Occipital lobe (tissue), 2 donors: ENCODE measurements around the gene STAG3. TPM values are rescaled to one million over a fixed set of nuclear protein-coding genes. Genes with fewer than 3 reads are reported as not detected.
"Not testable (repeated sequence)": the region's sequence is repeated elsewhere in the genome, so short reads cannot be mapped to it uniquely, and the experiment has no call there.

Experiments
- DNase-seq: peaks from one replicate; lab custom pipeline; 2025; lab: John Stamatoyannopoulos, UW
- total RNA-seq: library from RNA; depleted of rRNA; stranded (reverse); fragments of >200 nt; gene quantifications from one replicate; pipeline ENCODE4 v1.2.3, GENCODE V29; 2014

Gene STAG3
- total RNA-seq, 1 donor from 2014 or later, result 0.78 TPM

- no peak for DNase-seq
Observed at GRCh38 chr7:100173806-100174495, 3.8 kb upstream of the STAG3 start.

- DNase-seq, result no peak
Observed at GRCh38 chr7:100174582-100174981, 3.1 kb upstream of the STAG3 start.

DNA sequence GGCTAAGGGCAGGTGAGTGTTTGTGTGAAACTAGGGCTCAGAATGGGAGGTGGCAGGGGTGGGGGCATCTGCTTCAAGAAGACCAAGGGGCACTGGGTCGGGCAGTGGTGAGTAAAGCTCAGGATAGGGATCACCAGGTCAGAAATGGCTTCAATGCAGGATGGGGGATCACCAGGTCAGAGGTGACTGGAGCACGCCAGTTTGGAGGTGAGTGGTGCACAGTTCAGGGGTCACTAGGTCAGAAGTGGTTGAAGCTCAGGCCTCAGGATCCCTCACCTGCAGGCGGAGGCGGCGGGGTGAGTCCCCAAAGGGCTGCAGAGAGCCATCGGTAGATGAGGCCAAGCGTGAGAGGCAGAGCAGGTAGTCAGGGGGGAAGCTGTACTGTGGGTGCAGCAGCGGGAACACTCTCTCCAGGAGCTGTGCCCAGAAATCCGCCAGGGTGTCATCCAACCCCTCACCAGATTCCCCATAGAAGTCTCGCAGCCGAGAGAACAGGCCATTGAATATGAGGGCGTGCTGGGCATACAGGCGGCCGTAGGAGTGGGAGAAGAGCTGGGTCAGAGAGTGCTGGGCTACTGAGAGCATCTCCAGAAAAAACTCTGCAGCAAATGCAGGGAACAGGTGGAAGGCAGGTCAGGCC lies 2.3 kb upstream of the STAG3 start:
- DNase-seq, result no peak

- DNase-seq, result no peak
Observed at GRCh38 chr7:100176096-100177044, 1.3 kb upstream of the STAG3 start.

- DNase-seq, result not testable (repeated sequence)
Observed at GRCh38 chr7:100180084-100180483, 2.4 kb downstream of the STAG3 start.

DNA sequence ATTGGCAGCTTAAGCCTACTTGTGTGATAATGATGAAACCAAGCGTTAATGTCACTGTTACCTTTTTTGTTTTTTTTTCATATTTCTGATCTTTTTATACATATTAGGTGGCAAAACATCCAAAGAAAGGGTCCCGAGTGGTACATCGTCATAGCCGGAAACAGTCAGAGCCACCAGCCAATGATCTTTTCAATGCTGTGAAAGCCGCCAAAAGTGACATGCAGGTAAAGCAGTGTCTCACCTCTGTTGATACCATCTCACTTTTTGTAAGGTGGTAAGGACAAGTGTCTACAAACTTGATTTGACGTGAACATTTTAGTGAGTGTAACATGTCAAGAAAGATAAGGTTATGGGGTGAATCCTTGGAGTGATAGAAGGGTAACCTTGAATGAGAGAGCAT lies 4.9 kb downstream of the STAG3 start:
- not testable (repeated sequence) for DNase-seq

DNA sequence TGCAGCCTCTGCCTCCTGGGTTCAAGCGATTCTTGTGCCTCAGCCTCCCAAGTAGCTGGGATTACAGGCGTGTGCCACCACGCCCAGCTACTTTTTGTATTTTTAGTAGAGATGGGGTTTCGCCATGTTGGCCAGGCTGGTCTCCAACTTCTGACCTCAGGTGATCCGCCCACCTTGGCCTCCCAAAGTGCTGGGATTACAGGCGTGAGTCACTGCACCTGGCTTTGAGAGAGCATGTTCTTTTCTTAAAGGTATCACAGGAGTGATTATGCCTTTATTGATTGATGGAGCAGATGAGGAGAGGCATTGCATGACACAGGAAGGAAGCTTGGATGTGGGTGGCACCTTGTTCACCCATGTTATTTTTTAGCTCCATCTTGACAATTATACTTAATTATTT lies 5.4 kb downstream of the STAG3 start:
- DNase-seq, result not testable (repeated sequence)

DNA sequence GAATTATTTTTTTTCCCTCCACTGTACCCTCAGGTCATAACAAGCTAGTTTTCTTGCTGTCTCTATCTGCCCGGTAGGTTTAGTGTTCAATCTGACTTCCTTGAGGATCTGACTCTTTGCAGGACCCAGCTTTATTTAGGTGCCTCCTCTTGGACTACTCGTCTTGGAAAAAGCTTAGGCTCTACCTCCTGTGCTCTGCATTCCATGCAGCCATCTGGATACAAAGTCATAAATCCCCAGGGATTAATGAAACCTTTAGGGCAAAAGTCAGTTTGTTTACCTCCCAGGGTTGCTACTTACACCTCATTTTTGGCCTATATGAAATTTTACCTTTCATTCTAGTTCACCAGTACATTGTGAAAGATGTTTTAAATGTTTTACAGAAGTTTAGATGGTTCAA lies 8.0 kb downstream of the STAG3 start:
- no peak for DNase-seq

DNA sequence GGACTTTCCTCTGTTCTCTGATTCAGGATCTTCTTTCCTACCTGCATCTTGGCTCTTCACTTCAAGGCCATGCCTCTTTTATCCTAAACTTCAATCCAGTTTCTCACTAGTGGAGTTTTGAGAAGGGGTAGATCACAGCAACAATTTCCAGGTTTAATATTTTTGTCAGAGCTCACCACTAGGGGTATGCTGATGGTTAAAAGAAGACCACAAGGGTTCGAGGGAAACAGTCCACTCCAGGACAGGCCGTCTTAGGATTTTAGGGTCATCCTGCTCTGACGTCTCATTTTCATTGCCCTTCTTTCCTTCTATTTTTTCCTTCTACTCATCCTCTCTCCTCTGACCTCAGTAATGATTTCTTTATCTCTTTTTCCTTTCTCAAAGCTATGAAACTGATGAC lies 11.3 kb downstream of the STAG3 start:
- no peak for DNase-seq

GRCh38 chr7:100190048-100190711 lies 12.5 kb downstream of the STAG3 start:
- no peak for DNase-seq

DNA sequence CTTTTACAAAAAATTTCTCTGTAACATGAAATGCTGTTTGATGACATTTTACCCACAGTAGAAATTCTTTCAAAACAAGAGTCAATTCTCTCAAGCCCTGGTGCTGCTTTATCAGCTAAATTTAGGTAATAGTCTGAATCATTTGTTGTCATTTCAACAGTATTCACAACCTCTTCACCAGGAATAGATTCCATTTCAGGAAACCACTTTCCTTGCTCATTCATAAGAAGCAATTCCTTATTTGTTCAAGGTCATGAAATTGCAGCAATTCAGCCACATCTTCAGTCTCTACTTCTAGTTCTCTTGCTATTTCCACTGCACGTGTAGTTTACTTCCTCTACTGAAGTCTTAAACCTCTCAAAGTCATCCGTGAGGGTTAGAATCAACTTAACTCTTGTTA lies 14.1 kb downstream of the STAG3 start:
- DNase-seq, result no peak

DNA sequence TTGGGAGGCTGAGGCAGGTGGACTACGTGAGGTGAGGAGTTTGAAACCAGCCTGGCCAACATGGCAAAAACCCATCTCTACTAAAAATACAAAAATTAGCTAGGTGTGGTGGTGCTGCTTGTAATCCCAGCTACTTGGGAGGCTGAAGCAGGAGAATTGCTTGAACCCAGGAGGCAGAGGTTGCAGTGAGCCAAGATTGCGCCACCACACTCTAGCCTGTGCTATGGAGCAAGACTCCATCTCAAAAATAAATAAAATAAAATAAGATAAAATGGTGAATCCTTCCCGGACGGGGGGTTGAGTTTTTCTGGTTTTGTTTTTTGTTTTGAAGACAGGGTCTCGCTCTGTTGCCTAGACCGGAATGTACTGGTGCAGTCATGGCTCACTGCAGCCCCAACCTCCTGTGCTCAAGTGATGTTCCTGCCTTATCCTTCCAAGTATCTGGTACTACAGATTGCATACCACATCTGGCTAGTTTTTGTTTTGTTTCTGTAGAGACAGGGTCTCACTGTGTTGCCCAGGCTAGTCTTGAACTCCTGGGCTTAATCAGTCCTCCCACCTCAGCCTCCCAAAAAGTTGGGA lies 14.7 kb downstream of the STAG3 start:
- not testable (repeated sequence) for DNase-seq

DNA sequence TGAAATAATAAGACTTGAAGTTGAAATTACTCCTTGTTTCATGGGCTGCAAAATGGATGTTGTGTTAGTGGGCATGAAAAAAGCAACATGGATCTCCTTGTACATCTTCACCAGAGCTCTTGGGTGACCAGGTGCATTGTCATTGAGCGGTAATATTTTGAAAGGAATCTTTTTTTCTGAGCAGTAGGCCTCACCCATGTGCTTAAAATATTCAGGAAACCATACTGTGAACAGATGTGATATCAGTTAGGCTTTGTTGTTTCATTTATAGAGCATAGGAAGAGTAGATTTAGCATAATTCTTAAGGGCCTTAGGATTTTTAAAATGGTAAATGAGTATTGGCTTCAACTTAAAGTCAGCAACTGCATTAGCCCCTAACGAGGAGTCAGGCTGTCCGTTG lies 15.3 kb downstream of the STAG3 start:
- DNase-seq, result no peak

- no peak for DNase-seq
Observed at GRCh38 chr7:100195222-100195621, 17.5 kb downstream of the STAG3 start.

DNA sequence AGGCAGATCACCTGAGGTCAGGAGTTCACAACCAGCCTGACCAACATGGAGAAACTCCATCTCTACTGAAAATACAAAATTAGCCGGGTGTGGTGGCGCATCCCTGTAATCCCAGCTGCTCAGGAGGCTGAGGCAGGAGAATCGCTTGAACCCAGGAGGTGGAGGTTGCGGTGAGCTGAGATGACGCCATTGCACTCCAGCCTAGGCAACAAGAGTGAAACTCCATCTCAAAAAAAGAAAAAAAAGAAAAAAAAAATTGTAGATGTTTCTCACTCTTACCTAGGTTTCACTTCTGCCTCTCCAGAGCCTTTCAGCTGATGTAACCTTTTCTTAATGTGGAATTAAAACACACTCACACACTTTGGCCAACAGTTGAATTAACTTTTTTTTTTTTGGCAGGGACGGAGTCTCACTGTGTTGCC lies 18.2 kb downstream of the STAG3 start:
- DNase-seq, result not testable (repeated sequence)

DNA sequence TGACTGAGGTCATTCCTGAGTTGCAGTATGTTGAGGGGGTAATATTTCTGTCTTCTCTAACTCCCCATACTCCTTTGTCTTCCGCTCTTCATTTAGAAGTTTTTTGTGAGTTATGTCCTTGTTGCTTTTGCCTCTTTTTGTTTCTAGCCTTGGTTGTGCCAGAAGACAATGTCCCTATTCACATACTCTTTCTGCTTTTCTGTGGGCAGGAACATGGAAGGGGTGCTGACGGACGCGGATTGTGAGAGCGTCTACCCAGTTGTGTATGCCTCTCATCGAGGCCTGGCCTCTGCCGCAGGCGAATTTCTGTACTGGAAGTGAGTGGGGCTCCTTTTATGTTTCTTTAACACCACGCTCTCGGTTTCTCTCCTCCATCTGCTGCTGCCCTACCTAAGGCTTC lies 20.5 kb downstream of the STAG3 start:
- DNase-seq, result no peak

DNA sequence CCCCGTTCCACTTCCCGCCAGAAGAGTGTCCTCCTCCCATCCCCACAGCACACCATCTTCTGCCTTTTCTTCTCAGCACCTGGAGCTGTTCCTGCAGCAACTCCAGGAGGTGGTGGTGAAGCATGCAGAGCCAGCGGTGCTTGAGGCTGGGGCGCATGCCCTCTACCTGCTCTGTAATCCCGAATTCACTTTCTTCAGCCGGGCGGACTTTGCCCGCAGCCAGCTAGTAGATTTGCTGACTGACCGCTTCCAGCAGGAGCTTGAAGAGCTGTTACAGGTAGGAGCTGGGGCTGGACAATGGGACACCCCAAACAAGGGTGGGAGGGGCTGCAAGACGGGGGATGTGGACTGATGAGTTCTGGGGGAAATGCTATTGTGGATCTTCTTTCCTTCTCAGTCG lies 23.0 kb downstream of the STAG3 start:
- DNase-seq, result no peak

- DNase-seq, result no peak
Observed at GRCh38 chr7:100204454-100204853, 26.7 kb downstream of the STAG3 start.

GRCh38 chr7:100208911-100209408 lies 31.2 kb downstream of the STAG3 start:
- no peak for DNase-seq

- no peak for DNase-seq
Observed at GRCh38 chr7:100209493-100209892, 31.8 kb downstream of the STAG3 start.

DNA sequence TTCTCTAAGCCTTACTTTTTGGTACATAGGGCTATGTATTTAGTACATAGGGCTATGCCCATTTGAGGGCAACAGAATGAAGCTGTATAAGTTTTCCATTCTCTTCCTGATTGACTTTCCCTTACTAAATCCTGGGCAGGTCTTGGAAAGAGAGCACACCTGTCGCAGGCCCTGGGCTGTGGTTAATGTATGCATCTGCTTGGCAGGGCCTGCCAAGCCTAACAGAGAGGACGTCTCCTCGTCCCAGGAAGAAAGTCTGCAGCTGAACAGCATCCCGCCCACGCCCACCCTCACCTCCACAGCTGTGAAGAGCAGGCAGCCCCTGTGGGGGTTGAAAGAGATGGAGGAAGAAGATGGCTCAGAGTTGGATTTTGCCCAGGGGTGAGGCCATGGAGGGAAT lies 33.1 kb downstream of the STAG3 start:
- DNase-seq, result no peak
